ENCODE measurements around the gene KIF4B.

The KIF4B gene

GRCh38 chr5:155056644-155057269 lies 43.2 kb downstream of the KIF4B start:
- DNase-seq = no peak

GRCh38 chr5:155057626-155058025 lies 44.1 kb downstream of the KIF4B start:
- no peak for DNase-seq

- no peak for DNase-seq
Observed at GRCh38 chr5:155064580-155064979, 51.0 kb downstream of the KIF4B start.

GRCh38 chr5:155066886-155067595 lies 53.5 kb downstream of the KIF4B start:
- DNase-seq = peak in 1 of 2 experiments; percentile 48
